Fibroblast of skin of left biceps (primary cell): Measurements from ENCODE around the gene PDE4D.
"Not testable (repeated sequence)": the region's sequence is repeated elsewhere in the genome, so short reads cannot be mapped to it uniquely, and the experiment has no call there.

Source experiments
- DNase-seq, 2 experiments: peaks; one replicate each; pipeline ENCODE4 v3.0.0-alpha.2; 2013; ENCODE audit warnings: low read depth in 2 of 2

The PDE4D gene

GRCh38 chr5:59474324-59474723, 419.2 kb downstream of the PDE4D start:
- DNase-seq = no peak

- peak; percentile 34 to 40 for DNase-seq
Observed at GRCh38 chr5:59473611-59474010, 419.9 kb downstream of the PDE4D start.

- DNase-seq = no peak
Observed at GRCh38 chr5:59471463-59471862, 422.1 kb downstream of the PDE4D start.

DNA sequence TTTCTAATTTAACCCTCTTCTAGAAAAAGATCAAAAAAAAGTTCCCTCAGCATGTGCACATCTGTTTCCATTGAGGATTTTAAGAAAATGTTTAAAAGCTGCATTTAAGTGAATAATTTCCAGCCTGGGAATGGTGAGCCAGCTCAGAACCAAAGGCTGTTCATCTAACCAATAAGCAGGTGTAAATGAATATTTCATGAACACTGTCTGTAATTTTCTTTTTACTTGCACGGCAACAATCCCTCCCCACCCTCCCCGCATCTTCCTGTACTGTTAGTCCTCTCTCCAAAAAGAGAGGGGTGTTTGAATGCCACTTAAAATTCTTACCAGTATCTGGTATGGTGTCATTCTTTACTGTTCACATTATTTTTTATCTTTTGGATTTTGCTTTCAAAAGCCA, 425.6 kb downstream of the PDE4D start:
- DNase-seq = no peak

DNA sequence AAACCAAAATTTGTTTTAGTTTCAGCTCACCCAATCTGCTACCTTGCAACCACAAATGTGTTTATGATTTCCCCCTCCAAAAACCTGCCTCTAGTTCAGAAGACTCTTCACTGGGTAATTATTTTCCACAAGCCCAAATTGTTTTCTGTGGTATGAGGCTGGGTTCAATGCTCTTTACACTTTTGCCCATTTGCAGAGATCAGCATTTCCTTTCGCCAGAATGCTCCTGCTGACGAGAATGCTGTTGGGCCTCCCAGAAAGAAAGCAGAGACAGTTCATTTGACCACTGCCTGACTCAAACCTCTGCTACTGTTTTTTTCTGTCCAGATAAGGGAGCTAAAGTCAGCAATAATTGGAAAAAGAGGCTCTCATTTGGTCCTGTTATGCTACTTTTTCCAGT, 427.3 kb downstream of the PDE4D start:
- no peak for DNase-seq

- no peak for DNase-seq
Observed at GRCh38 chr5:59464969-59465368, 428.6 kb downstream of the PDE4D start.

GRCh38 chr5:59463618-59464166, 429.8 kb downstream of the PDE4D start:
- not testable (repeated sequence) for DNase-seq

GRCh38 chr5:59462956-59463355, 430.6 kb downstream of the PDE4D start:
- DNase-seq = no peak

DNA sequence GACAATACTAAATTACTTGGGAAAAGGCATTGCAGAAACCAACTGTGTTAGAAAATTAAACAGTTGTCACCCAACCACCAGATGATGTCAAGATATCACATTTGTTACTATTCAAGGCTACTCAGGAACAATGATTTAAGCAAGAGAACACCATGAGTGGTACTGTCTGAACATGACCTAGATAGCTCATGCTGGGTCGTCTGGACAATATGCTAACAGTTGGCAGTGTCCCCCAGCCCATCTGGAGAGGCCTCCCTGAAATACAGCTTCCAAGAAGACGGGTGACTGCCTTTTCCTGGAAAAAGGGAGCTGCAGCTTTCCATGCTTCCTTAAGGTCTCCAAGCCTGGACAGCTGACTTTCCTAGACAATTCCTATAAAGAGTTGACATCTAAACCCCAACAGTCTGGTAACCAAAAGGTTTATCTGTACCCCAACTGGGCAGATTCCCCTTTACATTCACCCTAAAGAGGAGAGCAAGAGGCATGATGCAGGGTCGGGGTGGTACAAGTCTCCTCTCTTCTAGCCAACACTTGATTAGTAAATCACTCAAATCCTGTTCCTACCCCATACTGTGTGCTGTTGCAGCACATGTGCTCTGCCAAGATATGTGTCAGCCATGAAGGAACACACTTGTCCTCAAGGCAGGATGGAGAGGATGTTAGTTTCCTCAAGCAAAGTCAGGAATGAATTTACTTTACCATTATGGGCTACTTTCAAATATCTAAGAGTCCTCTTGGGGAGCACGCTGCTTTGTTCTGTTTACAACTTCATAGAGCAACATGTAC, 433.0 kb downstream of the PDE4D start:
- DNase-seq = no peak

DNA sequence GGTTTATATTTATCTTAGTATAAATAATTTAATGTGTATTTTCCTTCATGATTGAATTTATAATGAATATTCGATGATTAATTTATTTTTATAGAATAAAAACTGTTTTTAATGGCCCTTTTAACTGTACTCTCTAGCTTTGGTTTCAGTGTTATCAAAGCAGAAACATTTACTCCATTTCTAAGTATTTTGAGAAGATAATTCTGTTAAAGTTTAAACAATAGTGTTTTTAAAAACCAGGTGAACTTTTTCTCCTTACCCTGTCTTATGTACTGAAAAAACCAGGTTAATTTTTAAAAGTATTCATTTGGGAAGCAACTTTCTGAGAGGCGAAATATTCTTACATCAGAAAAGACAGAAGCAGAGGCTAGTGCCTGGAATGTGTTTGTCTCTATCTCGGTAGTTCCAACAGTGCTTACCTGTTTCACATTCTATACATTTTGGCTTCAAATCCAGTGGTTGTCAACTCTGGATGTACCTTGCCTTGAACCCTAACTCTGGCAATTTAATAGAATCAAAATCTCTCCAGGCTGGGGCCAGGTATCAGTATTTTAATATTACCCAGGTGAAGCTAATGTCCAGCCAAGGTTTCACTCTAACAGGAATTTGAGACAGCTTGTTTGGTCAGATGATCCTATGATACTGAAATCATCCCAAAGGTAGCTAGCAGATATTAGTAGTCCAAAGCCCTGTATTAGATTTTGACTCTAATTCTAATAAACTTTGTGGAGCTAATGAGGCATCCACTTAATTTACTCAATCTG, 434.4 kb downstream of the PDE4D start:
- no peak for DNase-seq

DNA sequence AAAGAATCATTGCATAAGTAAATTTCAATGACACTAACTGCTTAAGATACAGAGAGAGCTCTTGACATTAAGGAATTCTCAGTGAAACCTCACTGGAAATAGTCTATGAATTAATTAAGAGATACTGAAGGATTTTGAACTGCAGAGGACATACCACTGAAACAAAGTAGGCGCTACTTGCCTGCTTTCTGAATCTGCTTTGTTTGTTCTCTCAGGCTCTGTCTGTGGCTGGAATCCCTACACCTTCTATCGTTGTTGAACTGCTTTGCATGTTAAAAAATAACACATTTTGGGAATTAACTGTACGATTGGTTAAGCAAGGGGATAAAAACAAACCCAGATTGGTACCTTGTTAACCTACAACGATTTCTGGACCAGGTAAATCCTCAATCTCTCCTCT, 435.2 kb downstream of the PDE4D start:
- DNase-seq = no peak

- DNase-seq = no peak
Observed at GRCh38 chr5:59449905-59450644, 443.5 kb downstream of the PDE4D start.

DNA sequence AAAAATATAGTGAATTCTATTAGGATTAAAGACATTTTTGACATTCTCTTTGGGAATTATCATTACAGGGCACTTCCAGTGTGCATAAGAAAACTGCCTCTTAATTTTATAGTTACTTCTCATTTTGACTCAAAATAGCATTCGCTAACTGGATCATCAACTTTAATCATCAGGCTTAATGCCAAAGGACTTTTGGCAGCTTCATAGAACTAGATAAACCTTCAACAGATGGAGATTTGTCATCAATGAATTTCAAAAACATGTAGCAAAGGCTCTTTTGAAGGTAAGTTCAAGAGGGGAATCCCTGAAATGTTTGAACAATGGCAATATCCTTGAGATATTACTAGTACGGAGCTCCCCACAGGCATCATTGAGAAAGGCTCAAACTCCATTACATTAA, 447.2 kb downstream of the PDE4D start:
- DNase-seq = no peak

DNA sequence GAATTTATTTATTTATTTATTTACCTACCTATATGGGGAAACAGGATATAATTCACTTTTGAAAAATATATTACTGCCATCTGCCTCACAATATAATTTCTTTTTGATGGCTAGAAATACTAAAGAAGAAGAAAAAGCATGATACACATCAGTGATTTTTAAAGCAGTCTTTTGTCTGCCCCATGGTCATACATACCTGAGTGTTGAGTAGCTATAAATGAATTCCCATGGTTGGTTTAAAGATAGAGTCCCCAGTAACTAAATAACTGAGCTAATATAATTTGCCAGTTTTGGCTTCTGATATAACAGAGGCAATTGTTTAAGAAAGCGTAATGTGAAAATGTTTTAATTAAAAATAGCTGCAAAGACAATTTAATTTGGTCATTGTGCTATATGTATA, 447.8 kb downstream of the PDE4D start:
- DNase-seq = no peak

GRCh38 chr5:59439303-59439702, 454.2 kb downstream of the PDE4D start:
- no peak for DNase-seq

- DNase-seq = no peak
Observed at GRCh38 chr5:59437176-59437575, 456.4 kb downstream of the PDE4D start.

DNA sequence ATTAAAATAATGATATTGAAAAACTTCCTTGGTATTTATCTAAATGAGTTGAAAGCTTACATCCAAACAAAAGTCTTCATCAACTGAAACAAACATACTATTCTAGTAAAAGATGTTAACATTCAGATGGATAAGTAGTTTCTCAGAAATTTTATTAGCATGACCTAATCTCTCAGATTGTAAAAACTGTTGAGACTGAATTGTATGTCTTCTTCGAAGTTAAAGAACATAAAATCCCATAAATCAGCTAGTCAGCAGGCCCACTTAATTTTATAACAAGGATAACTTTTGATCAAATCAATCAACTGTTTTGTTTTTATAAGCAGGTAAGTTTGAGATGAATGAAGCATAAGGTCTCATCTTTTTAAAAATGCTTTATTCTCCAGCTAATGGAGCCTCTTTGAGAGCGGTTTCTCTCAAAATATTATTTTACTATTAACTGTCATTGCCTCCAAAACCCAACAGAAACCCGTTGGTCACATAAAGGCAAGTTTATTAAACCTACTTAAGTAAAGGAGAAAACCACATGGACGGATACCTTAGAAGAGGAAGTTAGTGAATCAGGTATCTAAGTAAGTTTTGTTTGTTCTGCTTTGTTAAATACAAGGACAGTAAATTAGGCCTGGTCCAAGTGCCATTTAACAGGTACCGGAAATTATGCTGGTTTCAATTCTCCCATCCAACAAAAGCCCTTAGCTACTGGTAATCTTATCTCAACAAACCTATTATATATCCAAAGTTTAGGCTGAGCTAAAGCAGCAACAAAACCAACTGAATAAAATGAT, 457.0 kb downstream of the PDE4D start:
- no peak for DNase-seq

GRCh38 chr5:59433174-59433573, 460.4 kb downstream of the PDE4D start:
- no peak for DNase-seq

- no peak for DNase-seq
Observed at GRCh38 chr5:59430066-59430685, 463.4 kb downstream of the PDE4D start.

GRCh38 chr5:59428391-59428790, 465.1 kb downstream of the PDE4D start:
- no peak for DNase-seq

- DNase-seq = no peak
Observed at GRCh38 chr5:59424515-59424914, 469.0 kb downstream of the PDE4D start.
